SK-N-SH (cell line): ENCODE measurements around the gene ZNF444. TPM values are rescaled to one million over a fixed set of nuclear protein-coding genes. Genes with fewer than 3 reads are reported as not detected.

Experiments used
- CTCF ChIA-PET: fragments of 300-600, 350-600 bp; formaldehyde crosslinking; extraction: SDS; loops from one replicate; lab custom pipeline; 2021; lab: Yijun Ruan, JAX
- POLR2A ChIA-PET: fragments of 350-600 bp; sonication (Branson Sonifier 250); formaldehyde crosslinking; extraction: SDS; loops from one replicate; lab custom pipeline; 2020; ENCODE audit warnings: antibody characterized with exemption, inconsistent platforms; lab: Yijun Ruan, JAX
- DNase-seq: peaks from one replicate; pipeline ENCODE4 v3.0.0; 2012
- H2AFZ ChIP-seq: fragments of 200-600 bp; sonication (generic); 2 replicates; pipeline ENCODE4 v1.8.1; 2016; ENCODE audit warnings: antibody characterized with exemption, mild to moderate bottlenecking, low read depth
- H3F3A ChIP-seq: fragments of 200-600 bp; sonication (generic); replicated peaks from 2 replicates; pipeline ENCODE3; 2016; ENCODE audit warnings: antibody characterized with exemption, mild to moderate bottlenecking; ENCODE audit not compliant: insufficient read depth
- H3K27ac ChIP-seq, 2 experiments: fragments of 200-500 bp in 1 of 2; fragments of 200-600 bp in 1 of 2; sonication (Bioruptor generic) in 1 of 2; sonication (generic), shearing (Covaris generic) in 1 of 2; 2 replicates each; pipeline versions ENCODE4 v1.5.1 to v1.6.1; 2014 to 2016; ENCODE audit warnings: low read depth in 2 of 2, inconsistent platforms in 1 of 2, low read length in 1 of 2, mild to moderate bottlenecking in 1 of 2, mixed read lengths in 1 of 2
- H3K27me3 ChIP-seq: fragments of 200-600 bp; sonication (generic), shearing (Covaris generic); 2 replicates; pipeline ENCODE4 v1.6.1; 2016; ENCODE audit warnings: mixed run types; ENCODE audit not compliant: insufficient read depth
- H3K36me3 ChIP-seq, 2 experiments: fragments of 200-500 bp in 1 of 2; fragments of 200-600 bp in 1 of 2; sonication (Bioruptor generic) in 1 of 2; sonication (generic) in 1 of 2; replicated peaks in 1 of 2; 2 replicates each; pipeline versions ENCODE3 to v1.5.1; 2014 to 2016; ENCODE audit warnings: low read length in 1 of 2, mild to moderate bottlenecking in 1 of 2; ENCODE audit not compliant: insufficient read depth in 2 of 2, control insufficient read depth in 1 of 2
- H3K4me1 ChIP-seq, 2 experiments: fragments of 200-500 bp in 1 of 2; fragments of 200-600 bp in 1 of 2; sonication (Bioruptor generic) in 1 of 2; sonication (generic), shearing (Covaris generic) in 1 of 2; 2 replicates each; pipeline versions ENCODE4 v1.5.1 to v1.6.1; 2014 to 2016; ENCODE audit warnings: low read depth in 1 of 2, low read length in 1 of 2, mixed run types in 1 of 2; ENCODE audit not compliant: insufficient read depth in 2 of 2, control insufficient read depth in 1 of 2
- H3K4me2 ChIP-seq: fragments of 200-600 bp; sonication (generic), shearing (Covaris generic); 2 replicates; pipeline ENCODE4 v1.6.1; 2017; ENCODE audit warnings: mixed run types
- H3K4me3 ChIP-seq, 2 experiments: fragments of 200-500 bp in 1 of 2; fragments of 200-600 bp in 1 of 2; sonication (Bioruptor generic) in 1 of 2; sonication (generic), shearing (Covaris generic) in 1 of 2; 2 replicates each; pipeline versions ENCODE4 v1.5.1 to v1.8.1; 2014 to 2016; ENCODE audit warnings: low read depth in 2 of 2, inconsistent platforms in 1 of 2, low read length in 1 of 2, mild to moderate bottlenecking in 1 of 2, mixed read lengths in 1 of 2, moderate library complexity in 1 of 2
- H3K79me2 ChIP-seq: fragments of 200-600 bp; sonication (generic); 2 replicates; pipeline ENCODE4 v1.8.1; 2017; ENCODE audit warnings: mild to moderate bottlenecking; ENCODE audit not compliant: insufficient read depth
- H3K9ac ChIP-seq: fragments of 200-600 bp; sonication (generic); 2 replicates; pipeline ENCODE4 v1.6.1; 2017; ENCODE audit warnings: mixed run types
- H3K9me2 ChIP-seq: fragments of 200-600 bp; sonication (generic); 2 replicates; pipeline ENCODE4 v1.6.1; 2017; ENCODE audit warnings: mixed run types
- H3K9me3 ChIP-seq: fragments of 200-600 bp; sonication (generic); 2 replicates; pipeline ENCODE4 v1.6.1; 2017; ENCODE audit warnings: mixed run types, mild to moderate bottlenecking, moderate library complexity
- H4K20me1 ChIP-seq: fragments of 200-600 bp; sonication (generic); 2 replicates; pipeline ENCODE4 v1.6.1; 2017; ENCODE audit warnings: mild to moderate bottlenecking, mixed run types; ENCODE audit not compliant: insufficient read depth
- EP300 ChIP-seq, 2 experiments: IDR thresholded peaks; 2 replicates each; pipeline versions ENCODE4 v1.4.0 to v1.6.1; 2012; ENCODE audit warnings: borderline replicate concordance in 1 of 2, low read depth in 1 of 2, low read length in 1 of 2
- EZH2phosphoT487 ChIP-seq: fragments of 200-600 bp; sonication (generic); IDR thresholded peaks from 2 replicates; pipeline ENCODE4 v1.6.1; 2017; ENCODE audit warnings: low read depth, mixed run types, mild to moderate bottlenecking, antibody characterized with exemption, moderate library complexity, borderline replicate concordance
- FOSL2 ChIP-seq: IDR thresholded peaks from 2 replicates; pipeline ENCODE4 v1.4.0; 2012; ENCODE audit warnings: low read depth, mild to moderate bottlenecking, moderate library complexity, borderline replicate concordance
- FOXJ3 ChIP-seq: sonication (generic); formaldehyde crosslinking; IDR thresholded peaks from 2 replicates; pipeline ENCODE4 v1.5.1; 2020; ENCODE audit warnings: mild to moderate bottlenecking, missing genetic modification reagents
- FOXM1 ChIP-seq: IDR thresholded peaks from 2 replicates; pipeline ENCODE4 v1.4.0; 2012; ENCODE audit warnings: low read depth, mild to moderate bottlenecking
- GABPA ChIP-seq: IDR thresholded peaks from 2 replicates; pipeline ENCODE4 v1.4.0; 2012; ENCODE audit warnings: low read depth, mild to moderate bottlenecking
- JUND ChIP-seq: IDR thresholded peaks from 2 replicates; pipeline ENCODE4 v1.4.0; 2012
- MAX ChIP-seq: IDR thresholded peaks from 2 replicates; pipeline ENCODE4 v1.4.0; 2012; ENCODE audit warnings: low read depth
- MXI1 ChIP-seq: IDR thresholded peaks from 2 replicates; pipeline ENCODE4 v1.6.1; 2012; ENCODE audit warnings: mild to moderate bottlenecking, low read depth, low read length, improper control_type of control experiment
- NFIC ChIP-seq: IDR thresholded peaks from 2 replicates; pipeline ENCODE4 v1.4.0; 2012; ENCODE audit warnings: borderline replicate concordance
- NRF1 ChIP-seq: IDR thresholded peaks from 2 replicates; pipeline ENCODE4 v1.6.1; 2012; ENCODE audit warnings: low read depth, mild to moderate bottlenecking, low read length
- POLR2AphosphoS5 ChIP-seq: IDR thresholded peaks from 2 replicates; pipeline ENCODE4 v1.6.1; 2012; ENCODE audit warnings: low read depth, low read length
- RAD21 ChIP-seq: IDR thresholded peaks from 2 replicates; pipeline ENCODE4 v1.6.1; 2012; ENCODE audit warnings: mild to moderate bottlenecking, low read length
- RCOR1 ChIP-seq: fragments of 150-350 bp; IDR thresholded peaks from 2 replicates; pipeline ENCODE4 v1.6.1; 2017; ENCODE audit warnings: antibody characterized with exemption, low read length
- REST ChIP-seq: IDR thresholded peaks from 2 replicates; pipeline ENCODE4 v1.6.1; 2012; ENCODE audit warnings: mild to moderate bottlenecking, low read depth, low read length, moderate library complexity
- RFX5 ChIP-seq: IDR thresholded peaks from 2 replicates; pipeline ENCODE4 v1.6.1; 2012; ENCODE audit warnings: mild to moderate bottlenecking, improper control_type of control experiment, low read length
- RXRA ChIP-seq: IDR thresholded peaks from 2 replicates; pipeline ENCODE4 v1.4.0; 2012; ENCODE audit warnings: low read depth, mild to moderate bottlenecking, borderline replicate concordance
- SMC3 ChIP-seq: IDR thresholded peaks from 2 replicates; pipeline ENCODE4 v1.6.1; 2012; ENCODE audit warnings: low read depth, low read length, improper control_type of control experiment
- TAF1 ChIP-seq: IDR thresholded peaks from 2 replicates; pipeline ENCODE4 v1.6.1; 2012; ENCODE audit warnings: low read depth, mild to moderate bottlenecking, low read length, moderate library complexity, borderline replicate concordance
- YY1 ChIP-seq: IDR thresholded peaks from 2 replicates; pipeline ENCODE4 v1.4.0; 2012; ENCODE audit warnings: low read depth, mild to moderate bottlenecking
- WGBS: methylation state at CpG from one replicate; pipeline ENCODE4 v1.1.6; 2017; ENCODE audit warnings: low lambda C conversion rate; 5-methylcytosine and 5-hydroxymethylcytosine counted together
- polyA plus RNA-seq, 3 experiments: library from polyadenylated mRNA; depleted of rRNA; stranded (reverse); fragments of >200 nt; gene quantifications; 2 replicates each; pipeline ENCODE4 v1.2.3, GENCODE V29; 2012

The ZNF444 gene
- polyA plus RNA-seq, 1 of the 3 experiments (the other 2 are of a cell fraction) = 23.2 TPM

- H3K79me2 ChIP-seq = peaks cover 66% of the 10 kb centered on the region
- ChIA-PET POLR2A (no interaction called here), CTCF (interaction anchor here (0.6 to 1.1 kb wide), 3 partner anchors 21 to 64 kb away, joined by 3 to 4 read pairs (median 3); no protein-coding TSS in a partner anchor)
- H3K9ac ChIP-seq = no peak overlapping the region
- no peaks in the 10 kb centered on the region for H3K9me3 ChIP-seq
- no peaks in the 10 kb centered on the region for H3K27me3 ChIP-seq
- H3K27ac ChIP-seq = no peak overlapping the region
- no peaks in the 10 kb centered on the region; a peak in 1 of 4 replicates for H3K4me1 ChIP-seq
- peaks cover 0 to 34% of the 10 kb centered on the region in 2 experiments for H3K36me3 ChIP-seq
- H3F3A ChIP-seq = no peaks in the 10 kb centered on the region
- no peak overlapping the region for H3K4me2 ChIP-seq
- DNase-seq = no peak
- no peak overlapping the region for H3K4me3 ChIP-seq
- H4K20me1 ChIP-seq = peaks cover 74% of the 10 kb centered on the region
- WGBS = 94% methylated on average over 27 of the region's 34 CpGs
- no peaks in the 10 kb centered on the region for H3K9me2 ChIP-seq
- no peak overlapping the region for H2AFZ ChIP-seq
- TF ChIP-seq NRF1 (no peak), RFX5 (no peak), MAX (no peak), FOXJ3 (CRISPR knock-in tag) (no peak), RXRA (no peak), TAF1 (no peak), POLR2AphosphoS5 (no peak), YY1 (no peak), RAD21 (no peak), MXI1 (no peak), REST (no peak), EZH2phosphoT487 (no peak), JUND (no peak), GABPA (no peak), SMC3 (no peak), RCOR1 (no peak), NFIC (no peak), FOXM1 (no peak), EP300 (IDR thresholded peaks at IDR 0.05; ENCODE audit: borderline replicate concordance in 1 of 2, low read depth in 1 of 2, low read length in 1 of 2) (no peak), FOSL2 (no peak)
Measured at GRCh38 chr19:56101746-56102535, 39.1 kb upstream of the ZNF444 start.
